NOMO-1 treated with DMSO at 0.1 percent for 48 hours (cell line): Measurements from ENCODE around the gene CDC42BPG.

Source experiments
- DNase-seq: peaks from one replicate; lab custom pipeline; 2025; ENCODE audit not compliant: unreplicated experiment; lab: John Stamatoyannopoulos, UW

Gene CDC42BPG

GRCh38 chr11:64866173-64866491 lies 21.7 kb upstream of the CDC42BPG start:
- DNase-seq: no peak

- peak; percentile 19 for DNase-seq
Observed at GRCh38 chr11:64865286-64866172, 21.1 kb upstream of the CDC42BPG start.

DNA sequence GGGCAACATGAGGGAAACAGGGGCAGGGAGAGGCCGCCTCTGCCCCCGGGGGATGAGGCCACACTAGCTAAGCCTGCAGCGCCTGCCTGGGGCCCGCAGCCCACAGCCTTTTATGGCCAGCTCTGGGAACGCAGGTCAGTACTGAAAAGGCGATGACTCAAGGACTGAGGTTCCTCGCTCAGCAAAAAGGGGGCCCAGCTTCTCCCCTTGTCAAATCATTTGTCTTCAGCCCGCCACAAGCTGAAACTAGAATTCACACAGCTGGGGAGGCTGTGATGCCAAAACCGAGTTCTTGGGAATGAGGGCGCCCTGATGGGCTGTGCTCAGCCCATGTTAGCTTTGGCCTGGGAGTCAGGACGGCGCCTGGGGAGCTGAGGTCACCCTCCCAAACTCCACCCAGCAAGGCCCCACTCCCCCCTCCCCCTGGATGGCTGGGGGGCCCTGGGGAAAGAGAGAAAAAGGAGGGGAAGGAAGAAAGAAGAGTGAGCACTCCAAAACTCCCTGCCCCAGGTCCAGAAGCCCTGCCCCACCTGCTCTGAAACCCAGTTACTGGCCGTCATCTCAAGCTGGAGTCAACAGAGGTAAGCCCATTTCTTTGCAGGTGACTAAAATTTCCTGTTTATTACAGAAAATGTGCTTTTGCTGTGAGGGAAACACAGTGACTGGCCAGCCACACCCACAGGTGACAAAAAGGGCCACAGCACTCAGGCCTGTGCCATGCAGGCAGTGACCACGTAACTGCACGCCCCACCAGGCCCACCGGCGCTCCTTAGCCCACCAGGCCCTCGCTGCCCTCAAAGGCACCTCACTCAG lies 20.2 kb upstream of the CDC42BPG start:
- DNase-seq: peak; percentile 68

DNA sequence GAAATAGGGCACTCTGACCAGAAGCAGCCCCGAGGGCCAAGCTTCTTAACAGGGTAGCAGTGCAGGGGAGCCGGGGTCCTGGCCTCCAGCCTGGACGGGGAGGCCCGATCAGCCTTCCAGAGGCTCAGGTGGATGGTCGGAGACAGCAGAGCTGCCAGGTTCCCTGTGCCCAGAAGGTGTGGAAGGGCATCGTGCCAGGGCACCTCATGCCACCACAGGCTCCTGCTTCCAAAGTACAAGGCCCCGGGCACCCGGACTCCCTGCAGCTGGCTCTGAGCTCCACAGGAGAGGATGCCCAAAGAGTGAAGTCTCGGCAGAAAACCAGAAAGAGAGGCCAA lies 19.7 kb upstream of the CDC42BPG start:
- DNase-seq: no peak

- no peak for DNase-seq
Observed at GRCh38 chr11:64863391-64864060, 19.1 kb upstream of the CDC42BPG start.

- DNase-seq: no peak
Observed at GRCh38 chr11:64862987-64863390, 18.5 kb upstream of the CDC42BPG start.

DNA sequence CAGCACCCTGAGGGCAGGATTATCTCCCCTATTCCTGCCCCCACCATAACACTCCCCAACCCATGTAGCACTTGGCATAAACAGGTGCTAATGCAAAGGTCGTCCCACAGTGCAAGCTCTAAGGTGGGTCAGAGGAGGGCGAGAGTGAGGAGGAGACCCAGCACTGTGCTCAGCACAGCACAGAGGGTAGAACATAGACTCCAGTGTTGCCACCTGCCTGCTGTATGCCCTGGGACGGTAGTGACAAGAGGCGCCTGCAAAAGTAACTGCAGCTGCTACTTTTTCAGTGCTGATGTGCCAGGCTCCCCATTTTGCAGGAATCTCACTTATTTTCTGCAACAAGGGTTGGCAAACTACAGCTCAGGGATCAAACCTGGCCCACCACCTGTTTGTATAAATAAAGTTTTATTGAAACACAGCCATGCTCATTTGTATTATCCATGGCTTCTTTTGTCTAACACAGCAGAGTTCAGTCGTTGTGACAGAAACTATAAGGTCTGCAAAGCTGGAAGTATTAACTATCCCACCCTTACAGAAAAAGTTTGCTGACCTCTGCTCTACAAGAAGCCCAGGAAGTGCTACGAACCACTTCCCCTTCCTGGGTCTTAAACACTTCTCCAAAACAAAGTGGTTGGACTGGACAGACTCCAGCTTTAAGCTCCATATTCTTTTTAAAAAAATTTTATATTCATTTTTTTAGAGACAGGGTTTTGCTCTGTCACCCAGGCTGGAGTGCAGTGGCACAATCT lies 16.9 kb upstream of the CDC42BPG start:
- peak; percentile 12 for DNase-seq

- peak; percentile 90 for DNase-seq
Observed at GRCh38 chr11:64859542-64860414, 15.3 kb upstream of the CDC42BPG start.

GRCh38 chr11:64858467-64859263 lies 14.2 kb upstream of the CDC42BPG start:
- DNase-seq: no peak

DNA sequence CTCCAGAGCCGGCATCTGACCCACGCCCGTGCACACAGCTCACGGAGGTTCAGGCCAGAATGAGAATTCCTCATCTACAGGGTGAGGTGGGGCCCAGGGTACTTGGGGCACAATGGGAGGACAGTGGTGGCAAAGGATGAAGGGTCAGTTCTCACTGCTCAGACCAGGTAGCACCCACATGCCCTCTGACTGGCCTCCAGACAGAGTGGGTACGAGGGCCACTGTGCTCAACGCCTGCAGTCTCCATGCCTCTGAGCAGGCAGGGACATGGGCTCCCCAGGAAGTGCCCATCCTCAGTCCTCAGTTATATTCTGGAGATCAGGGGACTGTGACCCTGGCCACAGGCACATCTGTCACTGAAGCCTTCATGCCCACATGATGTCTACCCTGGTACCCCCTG lies 13.0 kb upstream of the CDC42BPG start:
- no peak for DNase-seq

- peak; percentile 65 for DNase-seq
Observed at GRCh38 chr11:64856382-64857227, 12.2 kb upstream of the CDC42BPG start.

GRCh38 chr11:64855596-64856304 lies 11.3 kb upstream of the CDC42BPG start:
- DNase-seq: no peak

DNA sequence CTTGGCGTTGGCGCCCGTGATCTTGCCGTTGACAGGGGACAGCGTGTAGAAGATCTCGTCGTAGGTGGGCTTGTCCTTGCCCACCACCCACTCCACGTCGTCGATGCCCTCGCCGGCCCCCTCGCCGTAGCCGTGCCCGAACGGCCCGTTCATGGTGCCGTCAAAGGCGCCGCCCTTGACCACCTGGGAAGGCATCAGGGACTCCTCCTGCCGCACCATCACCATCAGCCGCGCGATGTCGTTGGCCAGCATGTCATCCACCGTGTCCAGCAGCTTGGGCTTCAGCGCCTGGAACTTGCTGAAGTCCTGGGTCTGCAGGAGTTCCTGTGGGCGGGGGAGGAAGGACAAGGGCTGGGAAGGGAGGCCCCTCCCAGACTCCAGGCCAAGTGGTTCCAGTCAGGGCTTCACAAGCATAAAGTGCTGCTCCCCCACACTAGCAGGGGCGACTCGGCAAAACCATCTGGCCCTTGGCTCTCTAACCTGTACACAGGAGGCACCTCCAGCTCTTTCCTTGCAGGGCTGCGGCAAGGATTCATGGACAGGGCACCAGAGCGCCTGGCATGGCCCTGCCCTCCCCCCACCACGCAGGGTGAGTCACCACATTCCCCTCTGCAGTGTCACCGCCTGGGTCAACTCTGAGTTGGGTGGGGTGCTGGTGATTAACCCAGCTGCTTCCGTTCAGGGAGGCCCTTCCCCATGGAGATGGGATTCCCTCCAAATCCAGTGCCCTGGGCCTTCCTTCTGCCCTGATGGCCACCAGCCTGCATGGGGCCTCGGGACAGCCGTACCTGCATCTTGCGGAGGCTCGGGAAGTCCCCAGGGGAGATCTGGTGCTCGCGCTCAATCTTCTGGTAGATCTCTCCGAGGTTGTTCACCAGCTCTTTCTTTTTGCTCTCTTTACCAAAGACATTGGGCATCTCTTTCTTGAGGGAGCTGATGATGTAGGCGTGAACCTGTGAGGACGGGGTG lies 10.4 kb upstream of the CDC42BPG start:
- peak; percentile 12 for DNase-seq

DNA sequence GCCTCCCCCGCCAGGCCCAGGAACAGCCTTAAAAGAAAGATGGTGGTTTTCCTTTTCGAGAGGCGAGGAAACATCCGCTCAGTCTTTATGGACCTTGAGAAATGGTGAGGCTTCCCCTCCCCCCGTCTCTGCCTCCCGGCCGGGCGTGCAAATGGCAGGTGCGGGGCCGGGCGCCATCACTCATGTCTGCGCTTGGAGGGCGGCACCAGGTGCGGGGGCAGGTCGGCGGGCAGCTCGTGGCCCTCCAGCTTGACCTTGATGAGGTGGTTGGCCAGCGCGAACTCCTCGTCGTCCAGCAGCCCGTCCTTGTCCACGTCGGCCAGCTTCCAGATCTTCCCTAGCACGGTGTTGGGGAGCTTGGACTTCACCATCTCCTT lies 9.7 kb upstream of the CDC42BPG start:
- DNase-seq: no peak

GRCh38 chr11:64853709-64854108 lies 9.3 kb upstream of the CDC42BPG start:
- no peak for DNase-seq

- no peak for DNase-seq
Observed at GRCh38 chr11:64852804-64853509, 8.5 kb upstream of the CDC42BPG start.
